Stimulated activated CD8-positive, alpha-beta memory T cell treated with anti-CD3 and anti-CD28 coated beads, Interleukin-7, amount 100 ng/mL, for 24 hours (primary cell): Measurements from ENCODE around the gene SCML1.

Source experiments
- DNase-seq: peaks from one replicate; pipeline ENCODE4 v3.0.0-alpha.2; 2020; ENCODE audit warnings: low read depth

The SCML1 gene

GRCh38 chrX:17736856-17737709, at the start of gene SCML1:
TSS of gene SCML1 (plus strand) at chrX:17737493. CDS start at chrX:17744187, 6,694 bp downstream.
- peak; percentile 71 for DNase-seq

GRCh38 chrX:17687648-17688047, 49.6 kb upstream of the SCML1 start:
- DNase-seq, result no peak

- no peak for DNase-seq
These were observed 47.3 kb upstream of the SCML1 start for GRCh38 chrX:17689971-17690409.

- no peak for DNase-seq
These were observed 44.5 kb upstream of the SCML1 start for GRCh38 chrX:17692709-17693346.

GRCh38 chrX:17697191-17697590, 40.1 kb upstream of the SCML1 start:
- no peak for DNase-seq

- no peak for DNase-seq
These were observed 36.3 kb upstream of the SCML1 start for GRCh38 chrX:17700976-17701375.

GRCh38 chrX:17703201-17703600, 34.1 kb upstream of the SCML1 start:
- DNase-seq, result no peak

GRCh38 chrX:17705211-17705610, 32.1 kb upstream of the SCML1 start:
- no peak for DNase-seq

GRCh38 chrX:17706676-17707075, 30.6 kb upstream of the SCML1 start:
- no peak for DNase-seq

- no peak for DNase-seq
These were observed 29.6 kb upstream of the SCML1 start for GRCh38 chrX:17707731-17708130.

GRCh38 chrX:17710871-17711301, 26.4 kb upstream of the SCML1 start:
- no peak for DNase-seq

GRCh38 chrX:17713288-17713687, 24.0 kb upstream of the SCML1 start:
- no peak for DNase-seq

- DNase-seq, result no peak
These were observed 18.6 kb upstream of the SCML1 start for GRCh38 chrX:17718649-17719165.

- no peak for DNase-seq
These were observed 17.6 kb upstream of the SCML1 start for GRCh38 chrX:17719711-17720110.

- no peak for DNase-seq
These were observed 15.6 kb upstream of the SCML1 start for GRCh38 chrX:17721715-17722114.

- DNase-seq, result no peak
These were observed 12.1 kb upstream of the SCML1 start for GRCh38 chrX:17725181-17725580.

GRCh38 chrX:17732138-17732783, 5.0 kb upstream of the SCML1 start:
- DNase-seq, result no peak

GRCh38 chrX:17735406-17735805, 1.9 kb upstream of the SCML1 start:
- DNase-seq, result no peak

- no peak for DNase-seq
These were observed 826 bp upstream of the SCML1 start for GRCh38 chrX:17736478-17736855.

GRCh38 chrX:17737710-17737985, 355 bp downstream of the SCML1 start:
- DNase-seq, result peak; percentile 1

- DNase-seq, result no peak
These were observed 857 bp downstream of the SCML1 start for GRCh38 chrX:17737986-17738713.
